Endothelial cell (in vitro differentiated cells): ENCODE results near the gene FAM131A. TPM values are rescaled to one million over a fixed set of nuclear protein-coding genes. Genes with fewer than 3 reads are reported as not detected.

ENCODE experiments used
- DNase-seq: peaks from one replicate; pipeline ENCODE4 v3.0.0; 2021; ENCODE audit warnings: low spot score
- H3K27ac Mint-ChIP-seq: one replicate; pipeline ENCODE4 v1.8.0; 2021; ENCODE audit warnings: mixed read lengths, inconsistent platforms; ENCODE audit not compliant: unreplicated experiment
- H3K27me3 Mint-ChIP-seq: one replicate; pipeline ENCODE4 v1.8.0; 2021; ENCODE audit warnings: mild to moderate bottlenecking, moderate library complexity, mixed read lengths, inconsistent platforms; ENCODE audit not compliant: unreplicated experiment
- H3K36me3 Mint-ChIP-seq: one replicate; pipeline ENCODE4 v1.8.0; 2021; ENCODE audit warnings: mild to moderate bottlenecking, low read depth, mixed read lengths, inconsistent platforms; ENCODE audit not compliant: unreplicated experiment
- H3K4me1 Mint-ChIP-seq: one replicate; pipeline ENCODE4 v1.8.0; 2021; ENCODE audit warnings: mild to moderate bottlenecking, mixed read lengths, inconsistent platforms; ENCODE audit not compliant: unreplicated experiment
- H3K4me3 Mint-ChIP-seq: one replicate; pipeline ENCODE4 v1.8.0; 2021; ENCODE audit warnings: mild to moderate bottlenecking, mixed read lengths, inconsistent platforms; ENCODE audit not compliant: unreplicated experiment
- H3K9me3 Mint-ChIP-seq: one replicate; pipeline ENCODE4 v1.8.0; 2021; ENCODE audit warnings: mixed read lengths, inconsistent platforms; ENCODE audit not compliant: unreplicated experiment
- CTCF ChIP-seq: fragments of 200-600 bp; sonication (generic); IDR thresholded peaks from one replicate; pipeline ENCODE4 v1.5.0; 2021; ENCODE audit warnings: antibody characterized with exemption; ENCODE audit not compliant: unreplicated experiment
- total RNA-seq: library from RNA; stranded (reverse); fragmentation: NEBNext Ultra II Directional; extraction: Animal tissue kit (Norgen Biotek cat#: 25700); gene quantifications from one replicate; pipeline ENCODE4 v1.2.1, GENCODE V29; 2021; ENCODE audit not compliant: unreplicated experiment

The FAM131A gene
- total RNA-seq, 1 donor from 2014 or later, result 15.8 TPM

DNA sequence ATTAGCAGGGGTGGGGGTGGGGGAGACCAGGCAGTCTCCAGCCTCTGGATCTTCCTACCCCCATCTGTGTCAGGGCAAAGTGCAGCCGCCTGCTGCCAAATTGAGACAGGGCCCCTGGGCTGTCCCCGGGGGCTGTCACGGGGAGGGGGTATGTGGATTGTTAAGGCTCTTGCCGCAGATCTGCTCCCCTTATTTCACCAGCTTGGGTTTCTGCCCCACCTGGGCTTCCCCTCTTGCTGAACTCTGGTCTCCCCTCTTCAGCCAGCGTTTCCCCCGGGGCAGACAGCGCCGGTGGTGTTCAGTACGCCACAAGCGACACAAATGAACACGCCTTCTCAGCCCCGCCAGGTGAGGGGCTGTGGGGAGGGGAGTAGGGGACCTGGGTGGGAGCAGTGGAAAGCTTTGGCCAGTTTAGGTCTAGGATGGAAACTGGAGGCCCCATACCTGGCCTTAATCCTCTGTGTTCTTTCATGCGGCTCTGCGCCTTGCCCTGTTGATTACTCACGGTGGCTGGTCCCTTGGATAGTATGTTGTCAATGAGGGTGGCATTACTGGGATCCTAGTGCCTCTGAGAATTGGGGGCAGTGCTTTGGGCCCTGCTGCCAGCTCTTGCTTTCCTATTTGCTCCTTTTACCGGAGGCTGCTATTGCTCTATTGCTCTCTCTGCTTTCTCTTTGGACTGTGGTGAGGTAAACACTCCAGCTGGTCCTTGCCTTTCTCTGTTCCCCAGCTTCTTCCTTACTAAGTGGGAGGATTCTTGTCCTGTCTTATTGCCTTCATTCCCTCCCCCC is 21.3 kb upstream of the FAM131A start:
- Mint-ChIP-seq H3K27me3 (peaks cover 10% of the 10 kb centered on the region), H3K4me1 (peaks cover 30% of the 10 kb centered on the region), H3K27ac (peak overlapping the region; percentile 28), H3K36me3 (peaks cover 37% of the 10 kb centered on the region), H3K4me3 (peak overlapping the region; percentile 95), H3K9me3 (no peaks in the 10 kb centered on the region)
- no peak for TF ChIP-seq CTCF
- no peak for DNase-seq

- Mint-ChIP-seq H3K4me1 (peaks cover 30% of the 10 kb centered on the region), H3K27me3 (peaks cover 10% of the 10 kb centered on the region)
Measured at GRCh38 chr3:184316792-184317191, 20.6 kb upstream of the FAM131A start.

DNA sequence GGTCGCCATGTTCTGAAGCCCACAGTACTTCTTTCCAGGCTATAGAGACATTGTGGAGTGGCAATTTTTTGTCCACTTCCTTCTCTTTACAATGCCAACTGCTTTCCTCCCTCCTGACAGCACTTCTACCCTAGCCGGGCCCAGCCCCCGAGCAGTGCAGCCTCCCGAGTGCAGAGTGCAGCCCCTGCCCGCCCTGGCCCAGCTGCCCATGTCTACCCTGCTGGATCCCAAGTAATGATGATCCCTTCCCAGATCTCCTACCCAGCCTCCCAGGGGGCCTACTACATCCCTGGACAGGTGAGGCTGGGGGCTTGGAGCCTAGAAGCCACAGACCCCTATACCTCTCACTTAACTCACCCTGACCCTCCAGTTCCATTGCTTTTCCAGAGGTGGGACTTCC is 20.2 kb upstream of the FAM131A start:
- no peak for DNase-seq

More at GRCh38 chr3:184316792-184317191, 20.6 kb upstream of the FAM131A start:
- no peak for TF ChIP-seq CTCF
- no peaks in the 10 kb centered on the region for H3K9me3 Mint-ChIP-seq
- DNase-seq, result no peak
- H3K4me3 Mint-ChIP-seq, result peak overlapping the region; percentile 86
- peaks cover 44% of the 10 kb centered on the region for H3K36me3 Mint-ChIP-seq
- H3K27ac Mint-ChIP-seq, result peak overlapping the region; percentile 28

DNA sequence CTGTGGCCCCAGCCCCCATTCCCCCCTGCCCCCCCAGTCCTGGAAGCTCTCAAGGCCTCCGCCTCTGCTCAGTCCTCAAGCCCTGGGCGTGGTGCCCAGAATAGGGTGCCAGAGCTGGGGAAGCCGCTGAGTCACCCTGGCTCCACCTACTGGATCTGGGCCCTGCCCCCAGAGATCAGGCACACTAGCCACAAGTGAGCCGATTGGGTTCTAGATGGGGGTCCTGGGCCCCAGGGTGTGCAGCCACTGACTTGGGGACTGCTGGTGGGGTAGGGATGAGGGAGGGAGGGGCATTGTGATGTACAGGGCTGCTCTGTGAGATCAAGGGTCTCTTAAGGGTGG is 17.3 kb upstream of the FAM131A start:
- Mint-ChIP-seq H3K27ac (no peak overlapping the region), H3K9me3 (no peaks in the 10 kb centered on the region), H3K36me3 (peaks cover 72% of the 10 kb centered on the region), H3K4me1 (peaks cover 28% of the 10 kb centered on the region), H3K4me3 (no peak overlapping the region), H3K27me3 (peaks cover 15% of the 10 kb centered on the region)
- no peak for DNase-seq
- no peak for TF ChIP-seq CTCF

More for the DNA sequence above, 20.2 kb upstream of the FAM131A start:
- no peak for TF ChIP-seq CTCF
- peaks cover 10% of the 10 kb centered on the region for H3K27me3 Mint-ChIP-seq
- H3K4me1 Mint-ChIP-seq, result peaks cover 30% of the 10 kb centered on the region
- peaks cover 48% of the 10 kb centered on the region for H3K36me3 Mint-ChIP-seq
- peak overlapping the region; percentile 28 for H3K27ac Mint-ChIP-seq
- no peaks in the 10 kb centered on the region for H3K9me3 Mint-ChIP-seq
- peak overlapping the region; percentile 86 for H3K4me3 Mint-ChIP-seq

- peak overlapping the region; percentile 70 for H3K4me3 Mint-ChIP-seq
- H3K27me3 Mint-ChIP-seq, result peaks cover 12% of the 10 kb centered on the region
- no peaks in the 10 kb centered on the region for H3K9me3 Mint-ChIP-seq
- no peak for TF ChIP-seq CTCF
- H3K4me1 Mint-ChIP-seq, result peaks cover 22% of the 10 kb centered on the region
- H3K36me3 Mint-ChIP-seq, result peaks cover 82% of the 10 kb centered on the region
- DNase-seq, result no peak
- no peak overlapping the region for H3K27ac Mint-ChIP-seq
Measured at GRCh38 chr3:184321666-184322065, 15.7 kb upstream of the FAM131A start.
